Measurements from ENCODE around the gene AGPAT1. TPM values are rescaled to one million over a fixed set of nuclear protein-coding genes. Genes with fewer than 3 reads are reported as not detected.

AGPAT1 gene
- polyA plus RNA-seq, 1 of the 3 experiments (the other 2 are of a cell fraction) = 118 TPM

GRCh38 chr6:32120573-32121059 lies 55.3 kb downstream of the AGPAT1 start:
- DNase-seq = no peak
- Histone ChIP-seq H4K20me1 (ENCODE audit: insufficient read depth) (no peaks in the 10 kb centered on the region), H3K4me1 (ENCODE audit: control insufficient read depth in 1 of 2, insufficient read depth in 2 of 2, low read depth in 1 of 2, low read length in 1 of 2) (no peaks in the 10 kb centered on the region), H3K79me2 (ENCODE audit: insufficient read depth) (peaks cover 17% of the 10 kb centered on the region), H3K4me2 (no peak overlapping the region), H3K9me2 (no peaks in the 10 kb centered on the region), H3F3A (replicated peaks; ENCODE audit: insufficient read depth) (peaks cover 14% of the 10 kb centered on the region), H3K9ac (no peak overlapping the region), H3K4me3 (ENCODE audit: low read depth in 2 of 2, low read length in 1 of 2) (no peak overlapping the region), H3K36me3 (replicated peaks in 1 of 2; ENCODE audit: control insufficient read depth in 1 of 2, insufficient read depth in 2 of 2, low read length in 1 of 2) (peaks cover 27 to 40% of the 10 kb centered on the region in 2 experiments), H3K27ac (ENCODE audit: low read depth in 2 of 2, low read length in 1 of 2) (no peak overlapping the region), H2AFZ (ENCODE audit: low read depth) (no peak overlapping the region), H3K27me3 (ENCODE audit: insufficient read depth) (no peaks in the 10 kb centered on the region), H3K9me3 (no peaks in the 10 kb centered on the region)
- WGBS (ENCODE audit: low lambda C conversion rate) = 95% methylated on average over 11 of the region's 12 CpGs
- TF ChIP-seq RCOR1 (IDR thresholded peaks at IDR 0.05; ENCODE audit: low read length) (no peak), FOXM1 (IDR thresholded peaks at IDR 0.05; ENCODE audit: low read depth) (no peak), ELF1 (IDR thresholded peaks at IDR 0.05) (no peak), REST (IDR thresholded peaks at IDR 0.05; ENCODE audit: low read depth, low read length) (no peak), IRF3 (IDR thresholded peaks at IDR 0.05; ENCODE audit: low read depth, low read length) (no peak), NFIC (IDR thresholded peaks at IDR 0.05; ENCODE audit: borderline replicate concordance) (no peak), USF2 (IDR thresholded peaks at IDR 0.05; ENCODE audit: borderline replicate concordance, low read depth, low read length) (no peak), CTCF (IDR thresholded peaks at IDR 0.05) (no peak)
- CTCF ChIA-PET = interaction anchor here (1.0 to 1.4 kb wide), 2 partner anchors 17 to 34 kb away, joined by 3 to 4 read pairs; no protein-coding TSS in a partner anchor
- POLR2A ChIA-PET = no interaction called here

Measured in SK-N-SH (cell line).